SK-N-SH (cell line): ENCODE measurements around the gene CHST15. TPM values are rescaled to one million over a fixed set of nuclear protein-coding genes. Genes with fewer than 3 reads are reported as not detected.

Experiments
- CTCF ChIA-PET: fragments of 300-600, 350-600 bp; formaldehyde crosslinking; extraction: SDS; loops from one replicate; lab custom pipeline; 2021; lab: Yijun Ruan, JAX
- POLR2A ChIA-PET: fragments of 350-600 bp; sonication (Branson Sonifier 250); formaldehyde crosslinking; extraction: SDS; loops from one replicate; lab custom pipeline; 2020; ENCODE audit warnings: antibody characterized with exemption, inconsistent platforms; lab: Yijun Ruan, JAX
- DNase-seq: peaks from one replicate; pipeline ENCODE4 v3.0.0; 2012
- H2AFZ ChIP-seq: fragments of 200-600 bp; sonication (generic); 2 replicates; pipeline ENCODE4 v1.8.1; 2016; ENCODE audit warnings: antibody characterized with exemption, mild to moderate bottlenecking, low read depth
- H3F3A ChIP-seq: fragments of 200-600 bp; sonication (generic); replicated peaks from 2 replicates; pipeline ENCODE3; 2016; ENCODE audit warnings: antibody characterized with exemption, mild to moderate bottlenecking; ENCODE audit not compliant: insufficient read depth
- H3K27ac ChIP-seq, 2 experiments: fragments of 200-500 bp in 1 of 2; fragments of 200-600 bp in 1 of 2; sonication (Bioruptor generic) in 1 of 2; sonication (generic), shearing (Covaris generic) in 1 of 2; 2 replicates each; pipeline versions ENCODE4 v1.5.1 to v1.6.1; 2014 to 2016; ENCODE audit warnings: low read depth in 2 of 2, inconsistent platforms in 1 of 2, low read length in 1 of 2, mild to moderate bottlenecking in 1 of 2, mixed read lengths in 1 of 2
- H3K27me3 ChIP-seq: fragments of 200-600 bp; sonication (generic), shearing (Covaris generic); 2 replicates; pipeline ENCODE4 v1.6.1; 2016; ENCODE audit warnings: mixed run types; ENCODE audit not compliant: insufficient read depth
- H3K36me3 ChIP-seq, 2 experiments: fragments of 200-500 bp in 1 of 2; fragments of 200-600 bp in 1 of 2; sonication (Bioruptor generic) in 1 of 2; sonication (generic) in 1 of 2; replicated peaks in 1 of 2; 2 replicates each; pipeline versions ENCODE3 to v1.5.1; 2014 to 2016; ENCODE audit warnings: low read length in 1 of 2, mild to moderate bottlenecking in 1 of 2; ENCODE audit not compliant: insufficient read depth in 2 of 2, control insufficient read depth in 1 of 2
- H3K4me1 ChIP-seq, 2 experiments: fragments of 200-500 bp in 1 of 2; fragments of 200-600 bp in 1 of 2; sonication (Bioruptor generic) in 1 of 2; sonication (generic), shearing (Covaris generic) in 1 of 2; 2 replicates each; pipeline versions ENCODE4 v1.5.1 to v1.6.1; 2014 to 2016; ENCODE audit warnings: low read depth in 1 of 2, low read length in 1 of 2, mixed run types in 1 of 2; ENCODE audit not compliant: insufficient read depth in 2 of 2, control insufficient read depth in 1 of 2
- H3K4me2 ChIP-seq: fragments of 200-600 bp; sonication (generic), shearing (Covaris generic); 2 replicates; pipeline ENCODE4 v1.6.1; 2017; ENCODE audit warnings: mixed run types
- H3K4me3 ChIP-seq, 2 experiments: fragments of 200-500 bp in 1 of 2; fragments of 200-600 bp in 1 of 2; sonication (Bioruptor generic) in 1 of 2; sonication (generic), shearing (Covaris generic) in 1 of 2; 2 replicates each; pipeline versions ENCODE4 v1.5.1 to v1.8.1; 2014 to 2016; ENCODE audit warnings: low read depth in 2 of 2, inconsistent platforms in 1 of 2, low read length in 1 of 2, mild to moderate bottlenecking in 1 of 2, mixed read lengths in 1 of 2, moderate library complexity in 1 of 2
- H3K79me2 ChIP-seq: fragments of 200-600 bp; sonication (generic); 2 replicates; pipeline ENCODE4 v1.8.1; 2017; ENCODE audit warnings: mild to moderate bottlenecking; ENCODE audit not compliant: insufficient read depth
- H3K9ac ChIP-seq: fragments of 200-600 bp; sonication (generic); 2 replicates; pipeline ENCODE4 v1.6.1; 2017; ENCODE audit warnings: mixed run types
- H3K9me2 ChIP-seq: fragments of 200-600 bp; sonication (generic); 2 replicates; pipeline ENCODE4 v1.6.1; 2017; ENCODE audit warnings: mixed run types
- H3K9me3 ChIP-seq: fragments of 200-600 bp; sonication (generic); 2 replicates; pipeline ENCODE4 v1.6.1; 2017; ENCODE audit warnings: mixed run types, mild to moderate bottlenecking, moderate library complexity
- H4K20me1 ChIP-seq: fragments of 200-600 bp; sonication (generic); 2 replicates; pipeline ENCODE4 v1.6.1; 2017; ENCODE audit warnings: mild to moderate bottlenecking, mixed run types; ENCODE audit not compliant: insufficient read depth
- ELF1 ChIP-seq: IDR thresholded peaks from 2 replicates; pipeline ENCODE4 v1.4.0; 2012
- EZH2phosphoT487 ChIP-seq: fragments of 200-600 bp; sonication (generic); IDR thresholded peaks from 2 replicates; pipeline ENCODE4 v1.6.1; 2017; ENCODE audit warnings: low read depth, mixed run types, mild to moderate bottlenecking, antibody characterized with exemption, moderate library complexity, borderline replicate concordance
- FOSL2 ChIP-seq: IDR thresholded peaks from 2 replicates; pipeline ENCODE4 v1.4.0; 2012; ENCODE audit warnings: low read depth, mild to moderate bottlenecking, moderate library complexity, borderline replicate concordance
- FOXJ3 ChIP-seq: sonication (generic); formaldehyde crosslinking; IDR thresholded peaks from 2 replicates; pipeline ENCODE4 v1.5.1; 2020; ENCODE audit warnings: mild to moderate bottlenecking, missing genetic modification reagents
- FOXM1 ChIP-seq: IDR thresholded peaks from 2 replicates; pipeline ENCODE4 v1.4.0; 2012; ENCODE audit warnings: low read depth, mild to moderate bottlenecking
- GATA2 ChIP-seq: sonication (generic); formaldehyde crosslinking; IDR thresholded peaks from 2 replicates; pipeline ENCODE4 v1.5.0; 2020; ENCODE audit warnings: mild to moderate bottlenecking, missing genetic modification reagents
- IRF3 ChIP-seq: fragments of 150-350 bp; IDR thresholded peaks from 2 replicates; pipeline ENCODE4 v1.6.1; 2016; ENCODE audit warnings: mild to moderate bottlenecking, low read depth, low read length
- JUND ChIP-seq: IDR thresholded peaks from 2 replicates; pipeline ENCODE4 v1.4.0; 2012
- MXI1 ChIP-seq: IDR thresholded peaks from 2 replicates; pipeline ENCODE4 v1.6.1; 2012; ENCODE audit warnings: mild to moderate bottlenecking, low read depth, low read length, improper control_type of control experiment
- PBX3 ChIP-seq: IDR thresholded peaks from 2 replicates; pipeline ENCODE4; 2012
- RCOR1 ChIP-seq: fragments of 150-350 bp; IDR thresholded peaks from 2 replicates; pipeline ENCODE4 v1.6.1; 2017; ENCODE audit warnings: antibody characterized with exemption, low read length
- REST ChIP-seq: IDR thresholded peaks from 2 replicates; pipeline ENCODE4 v1.6.1; 2012; ENCODE audit warnings: mild to moderate bottlenecking, low read depth, low read length, moderate library complexity
- RXRA ChIP-seq: IDR thresholded peaks from 2 replicates; pipeline ENCODE4 v1.4.0; 2012; ENCODE audit warnings: low read depth, mild to moderate bottlenecking, borderline replicate concordance
- USF2 ChIP-seq: fragments of 150-350 bp; IDR thresholded peaks from 2 replicates; pipeline ENCODE4 v1.6.1; 2017; ENCODE audit warnings: antibody characterized with exemption, low read length, low read depth, borderline replicate concordance
- YY1 ChIP-seq: IDR thresholded peaks from 2 replicates; pipeline ENCODE4 v1.4.0; 2012; ENCODE audit warnings: low read depth, mild to moderate bottlenecking
- WGBS: methylation state at CpG from one replicate; pipeline ENCODE4 v1.1.6; 2017; ENCODE audit warnings: low lambda C conversion rate; 5-methylcytosine and 5-hydroxymethylcytosine counted together
- polyA plus RNA-seq, 3 experiments: library from polyadenylated mRNA; depleted of rRNA; stranded (reverse); fragments of >200 nt; gene quantifications; 2 replicates each; pipeline ENCODE4 v1.2.3, GENCODE V29; 2012
- TF ChIP-seq, protein P1 (sequence below): IDR thresholded peaks from 2 replicates; pipeline ENCODE4 v1.4.0; 2012; ENCODE audit warnings: low read depth
- TF ChIP-seq, protein P2 (sequence below): fragments of 200-600 bp; sonication (generic); IDR thresholded peaks from 2 replicates; pipeline ENCODE4 v1.6.1; 2017; ENCODE audit warnings: antibody characterized with exemption, mild to moderate bottlenecking, moderate library complexity

The CHST15 gene
- polyA plus RNA-seq, 1 of the 3 experiments (the other 2 are of a cell fraction): 0.02 TPM

GRCh38 chr10:123970207-123970926 is 123.0 kb downstream of the CHST15 start:
- DNase-seq: no peak
- no peaks in the 10 kb centered on the region for H3F3A ChIP-seq
- no peaks in the 10 kb centered on the region for H3K79me2 ChIP-seq
- no peaks in the 10 kb centered on the region for H4K20me1 ChIP-seq
- no peaks in the 10 kb centered on the region for H3K36me3 ChIP-seq
- no peak overlapping the region for H3K4me2 ChIP-seq
- ChIA-PET POLR2A (no interaction called here), CTCF (interaction anchor here (1.4 to 11.6 kb wide), 3 partner anchors 10 to 388 kb away, joined by 5 to 276 read pairs (median 6); no protein-coding TSS in a partner anchor)
- 39% methylated on average over 21 of the region's 25 CpGs for WGBS
- no peaks in the 10 kb centered on the region for H3K4me1 ChIP-seq
- no peak overlapping the region for H3K9ac ChIP-seq
- H3K4me3 ChIP-seq: no peak overlapping the region
- H3K9me2 ChIP-seq: no peaks in the 10 kb centered on the region
- TF ChIP-seq PBX3 (no peak), FOXM1 (no peak), EZH2phosphoT487 (no peak), FOSL2 (no peak), USF2 (no peak), RXRA (no peak), GATA2 (CRISPR knock-in tag) (no peak), REST (no peak), RCOR1 (no peak), IRF3 (no peak), MXI1 (no peak), JUND (no peak), FOXJ3 (no peak), YY1 (no peak), ELF1 (no peak)
- TF ChIP-seq, protein P1, sequence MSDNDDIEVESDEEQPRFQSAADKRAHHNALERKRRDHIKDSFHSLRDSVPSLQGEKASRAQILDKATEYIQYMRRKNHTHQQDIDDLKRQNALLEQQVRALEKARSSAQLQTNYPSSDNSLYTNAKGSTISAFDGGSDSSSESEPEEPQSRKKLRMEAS: no peak
- TF ChIP-seq, protein P2, sequence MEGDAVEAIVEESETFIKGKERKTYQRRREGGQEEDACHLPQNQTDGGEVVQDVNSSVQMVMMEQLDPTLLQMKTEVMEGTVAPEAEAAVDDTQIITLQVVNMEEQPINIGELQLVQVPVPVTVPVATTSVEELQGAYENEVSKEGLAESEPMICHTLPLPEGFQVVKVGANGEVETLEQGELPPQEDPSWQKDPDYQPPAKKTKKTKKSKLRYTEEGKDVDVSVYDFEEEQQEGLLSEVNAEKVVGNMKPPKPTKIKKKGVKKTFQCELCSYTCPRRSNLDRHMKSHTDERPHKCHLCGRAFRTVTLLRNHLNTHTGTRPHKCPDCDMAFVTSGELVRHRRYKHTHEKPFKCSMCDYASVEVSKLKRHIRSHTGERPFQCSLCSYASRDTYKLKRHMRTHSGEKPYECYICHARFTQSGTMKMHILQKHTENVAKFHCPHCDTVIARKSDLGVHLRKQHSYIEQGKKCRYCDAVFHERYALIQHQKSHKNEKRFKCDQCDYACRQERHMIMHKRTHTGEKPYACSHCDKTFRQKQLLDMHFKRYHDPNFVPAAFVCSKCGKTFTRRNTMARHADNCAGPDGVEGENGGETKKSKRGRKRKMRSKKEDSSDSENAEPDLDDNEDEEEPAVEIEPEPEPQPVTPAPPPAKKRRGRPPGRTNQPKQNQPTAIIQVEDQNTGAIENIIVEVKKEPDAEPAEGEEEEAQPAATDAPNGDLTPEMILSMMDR: no peak
- H2AFZ ChIP-seq: no peak overlapping the region
- H3K9me3 ChIP-seq: no peaks in the 10 kb centered on the region
- no peak overlapping the region for H3K27ac ChIP-seq
- H3K27me3 ChIP-seq: no peaks in the 10 kb centered on the region
